ENCODE measurements around the gene OR2J3.

- TF ChIP-seq, protein P1, sequence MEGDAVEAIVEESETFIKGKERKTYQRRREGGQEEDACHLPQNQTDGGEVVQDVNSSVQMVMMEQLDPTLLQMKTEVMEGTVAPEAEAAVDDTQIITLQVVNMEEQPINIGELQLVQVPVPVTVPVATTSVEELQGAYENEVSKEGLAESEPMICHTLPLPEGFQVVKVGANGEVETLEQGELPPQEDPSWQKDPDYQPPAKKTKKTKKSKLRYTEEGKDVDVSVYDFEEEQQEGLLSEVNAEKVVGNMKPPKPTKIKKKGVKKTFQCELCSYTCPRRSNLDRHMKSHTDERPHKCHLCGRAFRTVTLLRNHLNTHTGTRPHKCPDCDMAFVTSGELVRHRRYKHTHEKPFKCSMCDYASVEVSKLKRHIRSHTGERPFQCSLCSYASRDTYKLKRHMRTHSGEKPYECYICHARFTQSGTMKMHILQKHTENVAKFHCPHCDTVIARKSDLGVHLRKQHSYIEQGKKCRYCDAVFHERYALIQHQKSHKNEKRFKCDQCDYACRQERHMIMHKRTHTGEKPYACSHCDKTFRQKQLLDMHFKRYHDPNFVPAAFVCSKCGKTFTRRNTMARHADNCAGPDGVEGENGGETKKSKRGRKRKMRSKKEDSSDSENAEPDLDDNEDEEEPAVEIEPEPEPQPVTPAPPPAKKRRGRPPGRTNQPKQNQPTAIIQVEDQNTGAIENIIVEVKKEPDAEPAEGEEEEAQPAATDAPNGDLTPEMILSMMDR (IDR thresholded peaks at IDR 0.05 in 4 of 5, conservative IDR thresholded peaks at IDR 0.05 in 1 of 5), result no peak
- TF ChIP-seq POLR2A (IDR thresholded peaks at IDR 0.05), result no peak
Observed at GRCh38 chr6:29099190-29099589, 8.7 kb upstream of the OR2J3 start, which contains the start of gene OR2J1.

All from gastrocnemius medialis (tissue), 4 donors.